GM18508 (cell line): ENCODE data around the gene MYT1.

Source experiments
- ATAC-seq: cut with Tn5 transposase; IDR thresholded peaks from one replicate; pipeline ENCODE4 v1.9.1; 2021; ENCODE audit warnings: moderate number of reproducible peaks; ENCODE audit not compliant: insufficient read depth, unreplicated experiment

The MYT1 gene

DNA sequence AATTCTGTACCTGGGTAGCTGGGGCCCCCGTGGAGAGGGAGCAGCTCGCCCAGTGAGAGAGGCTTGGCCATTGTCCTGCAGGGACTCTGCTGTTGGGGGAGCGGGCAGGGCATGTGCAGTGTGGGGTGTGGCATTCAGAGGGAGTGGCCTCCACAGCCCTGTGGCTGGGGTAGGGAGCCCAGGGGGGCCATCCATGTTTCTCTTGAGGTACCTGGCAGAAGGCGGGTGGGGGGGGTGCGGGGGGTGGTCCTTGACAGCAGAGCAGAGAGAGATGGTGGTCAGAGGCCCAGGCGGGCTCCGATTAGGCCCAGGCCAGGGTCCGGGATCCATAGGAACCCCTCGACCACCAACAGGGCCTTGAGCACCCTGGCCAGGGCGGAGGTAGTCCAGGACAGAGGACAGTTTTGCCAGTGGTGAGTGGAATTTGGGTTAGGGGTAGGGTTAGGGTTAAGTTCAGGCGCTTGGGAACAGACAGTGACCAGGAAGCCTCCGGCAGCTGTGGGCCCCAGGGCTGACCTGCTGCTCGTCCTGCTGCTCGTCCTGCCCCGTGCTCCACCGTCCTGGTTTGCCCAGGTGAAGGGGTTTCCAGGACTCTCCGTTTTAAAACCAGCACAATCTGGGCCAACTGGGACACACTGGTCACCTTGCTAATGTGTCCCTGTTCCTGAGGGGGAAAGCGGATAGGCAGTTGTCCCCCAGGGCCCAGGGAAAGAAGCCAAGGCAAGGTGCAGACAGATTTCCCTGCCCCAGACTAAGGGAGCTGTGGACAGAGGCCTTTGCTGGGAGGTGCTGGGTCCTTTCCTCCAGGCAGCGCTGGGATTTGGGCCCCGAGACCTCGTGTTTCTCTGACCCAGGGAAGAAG, 24.8 kb upstream of the MYT1 start:
- ATAC-seq: no peak

DNA sequence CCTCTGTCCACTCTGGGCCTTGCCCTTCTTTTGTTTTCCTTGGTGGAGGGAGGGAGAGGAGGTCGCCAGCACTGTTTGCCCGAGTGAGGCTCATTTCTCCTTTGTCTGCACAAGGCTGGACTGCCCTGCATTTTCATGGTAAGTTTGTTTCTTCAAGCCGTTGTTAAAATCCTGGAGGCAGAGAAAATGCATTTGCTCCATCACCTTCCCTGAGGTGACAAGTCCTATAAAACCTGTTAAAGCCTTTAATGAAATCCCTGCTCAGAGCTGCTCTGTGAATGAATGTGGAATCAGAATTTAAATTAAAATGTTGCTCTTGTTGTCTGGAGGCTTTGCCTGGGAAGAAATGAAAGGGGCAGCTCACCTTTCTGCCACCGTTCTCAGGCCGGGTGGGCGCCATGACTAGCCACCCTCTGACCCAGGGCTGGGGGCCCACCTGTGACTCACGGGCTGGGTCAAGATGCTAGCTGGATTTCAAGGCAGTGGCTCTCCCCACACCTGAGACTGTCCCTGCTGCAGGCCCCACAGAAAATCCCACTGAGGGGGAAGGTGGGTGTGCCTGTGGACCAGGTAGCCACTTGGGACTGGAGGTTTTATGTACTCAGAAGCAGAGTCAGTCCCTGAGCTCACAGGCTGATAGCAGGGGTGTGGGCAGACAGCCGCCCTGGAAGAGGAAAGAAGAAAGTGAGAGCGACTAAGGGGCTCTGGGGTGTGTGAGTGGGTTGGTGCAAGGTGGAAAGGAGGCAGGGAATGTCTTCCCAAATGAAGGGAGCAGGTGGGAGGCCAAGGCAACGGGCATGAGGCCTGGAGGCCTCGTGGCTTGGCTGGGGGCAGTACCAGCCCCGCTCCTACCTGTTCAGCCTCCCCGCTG, 24.0 kb upstream of the MYT1 start:
- ATAC-seq: no peak

GRCh38 chr20:64140956-64141355, 23.3 kb upstream of the MYT1 start:
- ATAC-seq: no peak

- ATAC-seq: no peak
These were observed 21.7 kb upstream of the MYT1 start for GRCh38 chr20:64142590-64142989.

- ATAC-seq: no peak
These were observed 21.0 kb upstream of the MYT1 start for GRCh38 chr20:64143018-64143801.

- no peak for ATAC-seq
These were observed 19.9 kb upstream of the MYT1 start for GRCh38 chr20:64144144-64144912.

DNA sequence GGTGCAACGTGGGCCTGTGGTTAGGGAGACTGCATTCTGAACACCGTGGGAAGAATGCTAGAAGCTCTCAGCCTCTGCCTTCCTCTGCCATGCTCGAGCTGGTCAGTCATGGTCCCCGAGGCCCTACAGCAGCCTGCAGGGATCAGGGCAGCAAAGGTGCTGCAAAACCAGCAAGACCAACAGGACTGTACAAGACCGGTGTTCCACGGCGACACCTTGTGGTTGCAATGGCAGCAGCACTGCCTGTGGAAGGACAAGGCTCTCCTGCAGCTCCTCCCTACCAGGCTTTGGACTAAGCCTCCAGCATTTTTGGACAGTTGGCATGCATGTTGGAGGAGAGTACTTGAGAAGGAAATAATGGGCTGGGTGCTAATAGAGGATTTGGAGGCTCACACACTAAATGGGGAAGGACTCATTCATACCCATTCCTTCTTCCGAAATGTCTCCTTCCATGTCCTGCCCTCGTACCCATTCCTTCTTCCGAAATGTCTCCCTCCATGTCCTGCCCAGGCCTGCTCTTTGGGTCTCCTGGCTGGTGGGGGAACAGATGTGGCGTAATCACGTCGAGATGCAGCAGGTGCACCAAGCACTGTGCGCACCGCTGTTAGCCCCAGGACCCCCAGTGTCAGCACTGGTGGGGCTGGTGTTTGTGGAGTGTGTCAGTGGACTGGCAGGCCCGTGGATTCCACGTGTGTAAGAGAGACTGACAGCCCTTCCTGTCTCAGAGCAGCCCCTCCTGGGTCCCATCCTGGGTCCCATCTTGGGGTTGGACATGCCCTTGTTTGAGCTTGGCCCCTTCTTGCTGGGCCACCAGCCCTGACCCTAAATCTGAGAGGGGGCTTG, 18.6 kb upstream of the MYT1 start:
- ATAC-seq: no peak

DNA sequence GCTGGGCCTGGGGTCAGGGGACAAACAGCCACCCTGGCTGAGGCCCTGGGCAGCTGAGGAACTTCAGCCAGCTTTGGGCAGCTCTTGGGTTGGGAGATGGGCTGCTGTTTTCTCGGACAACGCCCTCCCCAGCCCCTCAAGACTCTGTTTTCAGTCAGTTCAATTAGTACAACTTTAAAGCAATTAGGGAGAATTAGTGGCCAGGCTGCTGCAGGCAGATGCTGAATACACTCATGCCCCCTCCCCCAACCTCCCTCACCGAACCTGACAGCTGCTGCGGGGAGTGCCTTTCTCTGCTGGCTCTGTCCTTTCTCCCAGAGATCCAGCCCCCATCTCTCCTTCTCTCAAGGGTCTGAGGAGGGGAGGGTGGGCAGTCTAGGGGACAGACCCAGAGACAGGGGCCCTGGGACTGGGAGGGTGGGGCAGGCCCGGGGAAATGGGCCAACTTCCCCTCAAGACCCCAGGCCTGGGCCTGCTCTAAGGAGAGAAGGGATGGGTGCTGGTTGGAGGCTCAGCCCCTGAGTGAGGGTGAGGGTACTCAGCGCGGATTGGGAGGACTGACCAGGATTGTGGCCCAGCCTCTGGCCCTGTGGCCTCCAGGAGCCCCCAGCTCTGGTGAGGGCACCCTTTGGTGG, 17.8 kb upstream of the MYT1 start:
- no peak for ATAC-seq

DNA sequence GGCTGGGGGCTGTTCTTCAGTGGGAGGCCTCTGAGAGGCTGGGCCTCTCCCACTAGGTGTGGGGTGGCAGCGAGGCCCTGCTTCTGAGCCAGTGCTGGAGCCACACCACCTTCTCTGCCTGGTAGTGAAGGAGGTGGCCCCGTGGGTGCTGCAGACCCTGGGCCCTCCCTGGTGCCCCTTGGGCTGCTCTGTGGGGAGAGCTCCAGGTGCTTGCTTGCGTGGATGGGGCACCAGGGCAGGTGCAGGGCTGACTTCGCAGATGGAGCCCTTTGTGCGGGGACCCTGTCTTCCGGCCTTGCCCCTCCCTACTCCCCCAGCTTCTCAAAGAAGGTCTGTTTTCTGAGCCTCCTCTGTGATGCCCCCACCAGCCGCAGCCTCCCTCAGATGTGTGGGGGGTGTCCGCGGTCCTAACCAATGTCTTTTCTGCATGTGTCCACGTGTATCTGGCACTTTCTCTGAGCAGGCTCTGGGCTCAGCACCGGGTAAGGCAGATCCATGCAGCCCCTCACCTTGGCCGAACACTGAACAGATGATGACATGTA, 17.2 kb upstream of the MYT1 start:
- ATAC-seq: no peak

GRCh38 chr20:64148581-64148980, 15.7 kb upstream of the MYT1 start:
- no peak for ATAC-seq

GRCh38 chr20:64149141-64149540, 15.1 kb upstream of the MYT1 start:
- ATAC-seq: no peak

- no peak for ATAC-seq
These were observed 14.3 kb upstream of the MYT1 start for GRCh38 chr20:64149809-64150560.

DNA sequence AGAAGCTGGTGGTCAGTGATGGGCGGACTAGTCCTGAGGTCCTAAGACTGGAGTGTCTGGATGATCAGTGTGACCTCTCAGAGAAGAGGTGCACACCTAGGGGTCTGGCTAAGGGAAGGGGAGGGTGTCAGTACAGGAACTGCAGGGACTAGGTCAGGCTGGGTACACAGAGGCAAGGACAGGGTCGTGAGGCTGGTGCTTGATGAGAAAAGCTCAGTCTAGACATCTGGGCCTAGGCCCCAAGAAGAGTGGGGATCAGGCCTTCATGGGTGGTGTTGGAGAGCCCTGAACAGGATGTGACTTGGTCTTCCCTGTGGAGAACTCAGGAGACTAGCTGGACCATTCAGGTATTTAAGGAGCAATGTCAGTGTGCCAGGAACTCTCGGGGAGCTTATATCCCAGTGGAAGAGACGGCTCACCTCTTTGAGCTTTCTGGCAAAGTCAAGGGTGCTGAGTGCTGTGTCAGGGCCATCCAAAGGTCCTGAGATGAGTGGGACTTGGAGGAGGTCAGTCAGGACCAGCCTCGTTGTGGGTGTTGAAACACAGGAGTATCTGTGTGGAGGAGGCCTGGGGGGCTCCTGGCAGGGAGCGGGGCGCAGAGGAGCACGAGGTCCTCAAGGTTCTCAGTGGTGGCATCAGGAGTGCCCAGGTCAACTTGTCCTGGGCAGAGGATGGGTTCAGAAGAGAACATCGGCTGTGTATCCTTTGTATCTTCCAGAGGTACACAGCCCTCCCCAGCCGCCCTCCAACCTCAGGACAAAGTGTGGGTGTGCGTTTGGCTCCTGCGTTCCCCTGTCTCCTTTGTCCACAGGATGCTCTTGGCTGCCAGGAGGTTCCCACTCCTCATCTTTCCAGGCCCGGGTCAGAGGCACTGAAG, 13.3 kb upstream of the MYT1 start:
- no peak for ATAC-seq

DNA sequence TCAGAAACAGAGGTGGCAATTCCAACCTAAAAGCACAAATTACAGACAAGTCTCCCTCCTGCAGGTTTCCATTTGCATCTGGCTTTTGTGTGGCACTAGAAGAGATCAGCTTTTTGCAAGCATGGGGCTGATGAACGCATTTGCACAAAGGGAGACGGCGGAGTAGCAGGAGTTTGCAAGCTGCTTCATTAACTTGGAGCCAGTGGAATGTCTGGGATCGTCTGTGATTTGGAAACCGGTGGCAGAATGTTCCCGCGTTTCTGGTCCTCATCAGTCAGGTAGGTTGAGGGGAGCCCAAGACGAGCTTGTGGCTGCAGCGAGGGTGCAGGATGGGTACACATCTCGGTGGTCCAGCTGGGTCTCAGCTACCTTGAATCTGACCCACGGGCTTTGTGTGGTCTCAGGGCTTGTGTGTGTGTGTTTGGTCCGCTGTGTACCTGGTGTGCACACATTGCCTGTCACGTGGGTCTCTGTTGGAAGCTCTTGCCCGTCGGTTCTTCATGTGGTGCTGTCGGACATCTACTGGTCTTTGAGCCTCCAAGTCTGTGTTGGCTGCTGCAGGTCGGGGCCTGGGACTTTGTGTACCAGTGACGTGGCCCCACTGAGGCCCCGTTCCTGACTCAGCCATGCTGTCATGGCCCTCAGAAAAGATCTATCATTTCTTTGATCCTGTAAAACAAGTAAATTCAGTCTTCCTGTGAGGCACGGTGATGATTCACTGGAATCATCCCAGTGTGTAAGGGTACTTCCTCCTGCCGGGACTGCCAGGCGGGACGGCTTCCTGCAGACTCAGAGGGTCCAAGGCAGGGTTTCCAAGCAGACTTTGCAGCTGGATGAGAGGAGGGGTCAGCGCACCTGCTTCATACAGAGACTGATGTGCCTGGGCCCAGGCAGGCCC, 12.4 kb upstream of the MYT1 start:
- ATAC-seq: no peak

DNA sequence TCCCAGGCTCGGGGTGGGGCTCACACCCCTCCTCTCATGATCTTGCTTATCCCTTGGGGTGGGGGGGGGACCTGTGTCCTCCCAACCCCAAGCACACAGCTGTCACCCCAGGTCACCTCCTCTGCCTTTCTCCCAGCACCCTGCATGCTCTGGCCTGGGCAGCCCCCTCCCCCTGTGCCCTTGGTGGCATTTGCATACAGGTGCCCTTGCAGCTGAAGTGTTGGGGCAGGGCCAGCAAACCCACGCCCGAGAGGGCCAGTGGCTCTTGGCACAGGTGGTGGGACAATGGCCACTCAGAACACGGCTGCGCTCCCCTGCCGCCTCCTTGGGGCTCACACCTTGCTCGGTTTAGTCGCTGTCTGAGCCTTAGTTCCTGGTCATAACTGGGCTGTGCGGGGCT, 11.3 kb upstream of the MYT1 start:
- ATAC-seq: no peak

- ATAC-seq: no peak
These were observed 10.8 kb upstream of the MYT1 start for GRCh38 chr20:64153410-64153809.
